HG03521 (cell line): ENCODE results near the gene THRB.

Experiments
- ATAC-seq: cut with Tn5 transposase; IDR thresholded peaks from one replicate; pipeline ENCODE4 v1.9.1; 2021; ENCODE audit warnings: mild to moderate bottlenecking, moderate library complexity; ENCODE audit not compliant: unreplicated experiment

The THRB gene

DNA sequence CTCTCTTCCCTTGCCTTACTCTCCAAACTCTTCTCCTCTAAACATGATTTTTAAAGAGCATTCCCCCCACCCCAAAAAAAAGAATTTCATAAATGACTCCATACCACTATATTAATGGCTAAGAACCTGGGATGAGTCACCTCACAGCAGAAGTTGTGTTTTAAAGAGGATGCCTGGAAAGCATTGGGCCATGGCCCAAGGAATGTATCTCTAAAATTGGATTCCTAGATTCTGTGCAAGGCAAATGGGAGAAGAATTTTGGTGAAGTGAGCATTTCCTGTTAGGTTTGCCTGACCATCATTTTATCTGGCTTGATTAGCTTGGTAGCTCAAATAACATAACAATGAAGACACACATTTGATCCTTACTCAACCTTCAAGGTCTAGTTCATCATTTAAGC is 298.1 kb downstream of the THRB start:
- ATAC-seq, result no peak

DNA sequence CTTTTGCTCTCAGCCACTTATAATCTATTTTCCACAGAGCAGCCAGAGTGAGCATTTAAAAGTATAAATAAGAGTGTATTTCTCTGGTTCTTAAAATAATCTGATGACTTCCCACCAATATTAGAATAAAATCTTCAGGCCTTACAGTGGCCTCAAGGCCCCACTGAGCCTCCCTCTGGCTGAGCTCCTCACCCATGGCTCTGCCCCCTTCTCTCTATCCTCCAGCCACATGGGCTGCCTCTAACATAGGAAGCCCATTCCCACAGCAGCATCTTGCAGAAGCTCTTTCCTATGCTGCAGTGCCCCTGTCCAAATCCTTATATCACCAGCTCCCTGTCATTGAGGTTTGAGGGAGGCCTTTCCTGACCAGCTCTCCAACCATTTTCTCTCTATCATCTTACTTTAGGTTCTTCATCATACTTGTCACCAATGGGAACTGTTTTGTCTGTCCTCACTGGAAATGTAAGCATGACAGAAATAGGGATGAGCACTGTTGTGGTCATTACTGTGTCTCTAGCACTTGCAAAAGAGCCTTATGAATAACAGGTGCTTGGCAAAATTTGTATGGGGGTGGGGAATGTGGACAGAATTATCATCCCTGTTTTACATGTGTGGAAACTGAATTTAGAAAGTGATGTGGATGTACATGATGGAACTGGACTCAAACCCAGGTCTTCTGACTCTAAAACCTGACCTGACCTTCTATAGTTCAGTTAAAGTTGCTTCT is 299.0 kb downstream of the THRB start:
- ATAC-seq, result no peak

DNA sequence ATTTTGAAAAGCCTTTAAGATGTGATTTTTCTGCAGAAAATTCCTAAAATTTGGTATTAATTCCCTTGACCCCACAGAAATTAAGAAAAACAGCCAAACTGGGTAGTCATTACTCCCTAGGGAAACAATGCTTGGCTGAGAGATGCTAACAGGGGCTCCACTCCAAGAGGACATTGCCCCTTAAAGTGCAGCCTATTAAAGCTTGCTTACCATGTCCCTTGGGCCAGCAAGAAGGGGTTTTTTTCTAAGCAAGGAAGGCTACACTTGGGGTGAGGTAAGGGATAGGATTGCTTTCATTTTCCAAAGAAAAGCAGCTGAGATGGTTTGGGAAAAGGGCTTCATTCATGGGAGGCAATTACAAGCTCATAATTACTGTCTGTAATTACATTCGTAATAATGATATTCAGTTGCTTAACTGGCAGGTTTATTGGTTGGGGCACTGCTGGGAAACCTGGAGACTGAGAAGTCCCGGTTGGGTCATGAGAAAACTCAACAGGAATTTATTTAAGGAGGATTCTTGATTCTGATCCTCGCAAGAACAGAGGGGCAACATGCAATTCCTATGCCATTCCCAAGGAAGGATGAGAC is 302.1 kb downstream of the THRB start:
- no peak for ATAC-seq

DNA sequence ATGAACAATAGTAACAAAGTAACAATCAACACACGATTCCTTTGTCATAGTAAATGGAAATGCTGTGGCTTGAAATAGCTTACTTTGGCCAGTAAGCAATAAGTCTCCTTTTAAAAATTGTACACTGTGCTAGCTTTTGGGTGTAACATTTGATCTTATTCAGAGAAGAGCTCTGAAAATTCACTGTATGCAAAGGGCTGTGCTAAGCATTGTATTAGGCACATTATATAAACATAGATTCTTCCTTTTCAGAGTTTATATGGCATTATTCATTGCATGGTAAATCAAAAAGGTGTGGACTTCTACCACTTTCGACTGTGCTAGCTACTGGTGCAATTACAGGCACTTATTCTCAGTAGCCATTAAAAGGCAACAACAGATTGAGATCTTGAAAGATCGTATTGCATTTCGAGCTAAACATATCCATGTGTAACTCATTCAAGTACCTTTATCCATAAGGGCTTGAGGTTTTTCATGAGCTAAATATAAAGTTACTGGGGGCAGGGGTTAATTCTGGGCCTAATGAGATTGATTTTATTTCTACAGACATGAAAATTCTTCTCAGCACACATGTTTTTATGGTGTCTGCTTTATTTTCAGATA is 302.7 kb downstream of the THRB start:
- ATAC-seq, result no peak

DNA sequence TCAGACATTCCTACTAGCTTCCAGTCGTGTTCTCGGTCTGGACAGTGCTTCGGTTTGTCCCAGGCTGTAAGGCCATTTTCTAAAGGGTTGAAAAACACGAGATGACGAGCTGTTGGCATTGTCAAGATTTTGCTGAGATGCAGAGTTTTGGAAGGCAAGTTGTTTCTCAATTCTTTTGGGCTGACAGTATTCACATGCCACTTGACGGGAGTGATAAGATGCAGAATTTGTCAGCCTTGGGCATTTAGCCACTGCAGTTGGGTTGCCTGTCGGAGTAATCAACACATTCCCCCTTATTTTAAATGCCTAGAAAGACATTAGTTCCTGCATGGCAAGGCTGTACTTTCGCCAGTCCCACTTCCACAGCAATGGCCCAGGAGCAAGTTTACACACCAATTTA is 304.4 kb downstream of the THRB start:
- no peak for ATAC-seq

DNA sequence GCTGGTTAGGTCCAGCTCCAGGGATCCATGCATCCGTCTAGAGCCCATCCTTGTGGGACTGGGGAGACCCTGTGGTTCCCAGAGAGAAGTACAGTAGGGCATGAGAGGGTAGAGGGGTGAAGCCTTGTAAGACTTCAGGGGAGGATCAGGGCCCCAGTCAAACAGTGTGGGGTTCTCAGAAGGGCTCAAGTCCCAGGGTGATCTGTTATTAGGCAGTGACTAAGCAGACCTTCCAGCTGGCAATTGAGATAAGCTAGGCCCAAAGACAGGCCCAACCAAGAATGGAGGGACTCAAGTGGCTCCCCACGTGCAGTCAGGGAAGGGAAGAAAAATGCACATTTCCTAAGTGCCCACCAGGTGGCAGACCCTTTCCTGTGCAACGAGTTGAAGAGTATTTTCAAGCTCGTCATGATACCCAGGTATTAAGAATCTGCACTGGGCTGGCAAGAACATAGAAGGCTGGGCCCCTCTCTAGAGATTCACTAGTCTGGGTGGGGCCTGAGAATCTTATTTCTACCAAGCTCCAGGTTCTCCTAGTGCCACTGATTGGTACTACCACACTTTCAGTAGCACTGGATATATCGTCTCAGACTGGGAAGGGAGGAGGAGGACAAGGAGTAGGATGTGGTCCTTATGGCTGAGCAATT is 308.8 kb downstream of the THRB start:
- ATAC-seq, result peak; percentile 80

DNA sequence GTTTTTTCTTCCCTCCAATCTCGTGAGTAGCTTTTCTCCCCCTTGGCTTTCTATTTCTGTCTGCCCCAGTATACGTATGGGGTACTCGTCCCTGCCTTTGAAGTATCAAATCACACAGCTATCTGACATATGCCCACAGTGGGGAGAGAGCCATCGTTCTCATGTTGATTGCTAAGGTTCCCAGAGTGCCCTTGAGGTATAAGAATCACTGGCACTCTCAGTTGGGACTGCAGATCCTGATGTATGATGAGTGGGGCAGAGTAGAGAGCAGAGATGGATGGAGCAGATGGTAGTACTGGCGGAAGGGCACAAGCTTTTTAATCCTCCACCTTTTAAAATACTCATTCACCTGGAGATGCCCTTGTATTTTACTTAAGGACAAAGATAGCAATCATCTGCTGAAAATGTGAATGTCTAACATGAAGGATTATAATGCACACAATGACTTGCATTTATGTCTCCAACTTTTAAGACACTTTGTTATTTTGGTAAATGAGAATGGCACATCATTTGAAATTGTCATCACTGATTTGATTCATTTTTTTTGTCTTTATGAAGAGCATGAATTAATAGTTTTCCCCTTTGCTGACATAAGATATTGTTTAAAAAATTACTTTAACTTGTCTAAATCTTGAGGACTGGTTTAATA is 310.0 kb downstream of the THRB start:
- no peak for ATAC-seq

DNA sequence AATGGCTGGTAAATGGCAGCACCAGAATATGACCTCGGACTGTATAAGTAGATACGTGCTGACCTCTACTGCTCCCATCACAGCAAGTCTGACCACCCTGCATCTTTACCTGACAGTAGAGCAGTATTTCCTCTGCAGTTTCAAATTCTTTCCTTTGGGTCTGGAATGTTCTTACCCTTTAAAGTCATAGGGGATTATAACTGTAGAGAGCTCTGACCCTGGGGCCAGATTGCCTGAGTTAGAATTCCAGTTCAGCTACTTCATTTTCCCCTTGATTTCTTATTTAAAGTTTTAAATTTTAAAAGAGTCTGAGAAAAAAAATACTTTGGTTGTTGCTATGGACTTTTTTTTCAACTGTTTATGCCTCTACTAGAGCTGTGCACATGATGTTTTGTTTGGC is 311.9 kb downstream of the THRB start:
- ATAC-seq, result no peak

DNA sequence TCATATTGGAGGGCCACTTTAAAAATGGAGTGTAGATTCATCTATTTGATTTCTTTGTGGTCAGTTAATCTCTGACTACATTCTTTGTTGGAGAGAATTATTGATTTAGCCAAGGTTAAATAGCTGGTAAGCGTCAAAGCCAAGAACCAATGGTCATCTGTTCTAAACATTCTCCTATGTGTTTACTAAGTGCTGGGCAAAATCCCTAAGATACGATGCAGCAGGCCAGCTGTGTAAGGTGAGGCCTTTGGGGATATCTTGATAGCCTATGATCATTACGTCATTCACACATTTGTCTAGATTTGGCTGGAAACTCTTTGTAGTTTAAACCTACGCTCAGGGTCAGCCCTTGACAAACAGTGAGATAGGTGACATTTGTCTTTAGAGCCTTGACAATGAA is 313.4 kb downstream of the THRB start:
- ATAC-seq, result no peak

DNA sequence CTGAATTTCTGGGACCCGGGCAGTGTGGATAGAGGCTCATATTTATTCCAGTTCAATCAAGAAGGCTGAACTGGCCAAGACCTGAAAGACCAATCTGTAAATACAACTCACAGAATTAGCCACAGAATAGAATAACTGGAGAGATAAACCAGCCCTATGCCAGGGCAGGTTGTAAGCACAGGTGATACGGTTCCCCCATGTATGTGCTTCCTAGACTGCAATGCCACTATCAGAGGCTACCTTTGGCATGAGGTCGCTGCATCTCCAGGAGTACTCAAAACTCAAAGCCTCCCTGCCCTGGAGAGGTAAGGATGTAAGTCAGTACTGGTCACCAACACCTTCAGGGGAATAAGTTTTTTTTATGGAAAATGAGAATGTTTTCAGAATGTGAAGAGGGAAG is 314.0 kb downstream of the THRB start:
- no peak for ATAC-seq

DNA sequence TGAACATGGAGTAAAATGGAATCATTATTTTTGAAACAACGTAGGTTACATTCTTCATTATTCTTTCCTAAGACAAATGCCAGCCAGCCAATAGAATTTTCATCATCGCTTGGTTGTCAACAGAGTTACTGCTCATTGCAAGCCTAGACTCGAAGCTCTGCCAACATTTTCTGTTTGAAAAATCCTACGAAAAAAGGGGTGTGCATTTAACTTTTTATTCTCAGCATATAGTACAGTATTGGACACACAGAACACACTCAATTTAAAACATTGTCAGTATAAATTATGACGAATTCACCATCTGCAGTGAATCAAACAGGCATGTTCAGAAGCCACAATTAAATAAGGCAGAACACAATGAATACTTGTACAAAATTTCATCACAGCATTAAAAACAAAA is 317.4 kb downstream of the THRB start:
- ATAC-seq, result no peak

DNA sequence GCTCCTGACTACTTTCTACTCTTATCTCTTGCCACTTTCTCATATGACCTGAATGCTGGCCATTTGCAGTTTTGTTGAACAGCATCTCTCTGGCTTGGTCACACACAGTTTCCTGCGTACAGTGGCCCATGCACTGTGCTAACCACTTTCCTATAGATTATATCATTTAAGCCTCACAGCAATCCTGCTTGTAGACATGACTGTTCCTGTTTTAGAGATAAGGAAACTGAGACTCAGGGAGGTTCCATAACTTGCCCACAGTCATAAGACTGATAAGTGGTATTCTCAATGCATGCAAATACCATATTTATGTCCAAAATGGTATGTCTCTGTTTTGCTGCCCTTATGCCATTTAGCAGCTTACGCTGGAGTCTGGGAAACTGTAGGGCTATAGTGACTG is 320.0 kb downstream of the THRB start:
- no peak for ATAC-seq

DNA sequence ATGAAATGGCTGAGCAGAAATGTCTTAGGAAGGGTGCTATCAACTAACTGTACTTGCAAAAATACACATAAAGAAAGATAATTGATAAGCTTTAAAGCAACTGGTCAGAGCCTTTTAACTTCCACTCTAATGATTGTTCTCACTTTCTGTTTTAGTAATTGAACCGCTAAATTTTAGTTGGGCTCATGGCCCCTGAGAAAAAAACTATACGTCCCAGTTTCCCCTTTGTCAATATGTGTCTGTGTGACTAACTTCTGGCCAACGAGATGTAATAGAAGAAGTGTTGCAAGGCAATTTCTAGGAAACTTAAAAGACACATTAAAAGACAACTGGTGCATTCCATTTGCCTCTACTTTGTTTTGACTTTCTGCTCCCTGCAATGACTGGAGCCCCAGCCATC is 325.7 kb downstream of the THRB start:
- no peak for ATAC-seq

DNA sequence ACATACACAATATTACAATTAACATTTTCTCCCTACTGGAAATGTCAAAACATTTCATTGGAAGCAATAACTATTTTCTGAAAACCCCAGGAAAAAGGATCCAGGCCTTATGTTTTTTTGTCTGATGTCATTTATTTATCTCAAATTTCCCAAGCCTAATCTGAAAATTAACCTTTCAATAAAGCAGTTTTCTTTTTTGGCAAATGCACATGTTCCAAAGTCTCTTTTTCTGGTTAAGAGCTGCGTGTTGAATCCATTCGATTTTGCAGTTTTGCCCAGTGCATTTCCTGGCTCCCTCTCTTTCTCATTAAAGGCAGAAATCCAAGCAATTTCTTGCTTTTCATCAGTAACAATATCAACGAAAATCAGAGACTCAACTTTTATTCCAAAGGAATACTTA is 327.2 kb downstream of the THRB start:
- no peak for ATAC-seq

DNA sequence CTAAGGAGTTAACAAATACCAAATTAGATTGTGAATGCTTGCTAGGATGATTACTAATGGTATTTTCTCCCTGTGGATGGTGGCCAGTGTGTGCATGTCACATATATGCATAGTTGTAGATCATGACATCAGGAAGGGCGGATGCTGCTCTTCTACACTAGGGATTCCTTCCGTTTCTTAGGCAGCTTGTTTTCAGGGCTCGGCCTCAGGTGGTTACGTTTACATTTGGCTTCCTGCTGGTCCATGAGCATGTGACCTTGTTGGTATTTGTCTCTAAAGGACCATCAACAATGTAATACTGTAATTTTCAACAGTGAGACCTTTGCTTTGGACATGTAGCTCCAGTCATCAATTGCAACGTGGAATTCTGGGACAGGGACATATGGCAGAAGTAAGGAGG is 328.1 kb downstream of the THRB start:
- ATAC-seq, result no peak

DNA sequence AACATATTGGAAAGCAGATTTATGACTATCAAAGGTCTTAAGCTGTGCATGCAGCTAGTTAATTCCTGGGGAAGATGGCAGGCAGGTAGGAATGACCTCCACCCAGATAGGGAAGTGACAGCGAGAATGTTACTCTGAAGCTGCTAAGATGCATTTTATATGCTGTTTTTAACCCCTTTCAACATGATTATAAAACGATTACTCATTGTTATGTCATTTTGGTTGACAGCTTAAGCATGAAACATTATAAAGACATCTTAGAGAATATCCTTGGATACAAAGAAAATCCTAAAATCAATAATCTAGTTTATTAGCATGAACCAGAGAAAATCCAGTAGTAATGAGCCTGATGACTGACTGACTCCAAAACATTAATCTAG is 329.1 kb downstream of the THRB start:
- ATAC-seq, result no peak

DNA sequence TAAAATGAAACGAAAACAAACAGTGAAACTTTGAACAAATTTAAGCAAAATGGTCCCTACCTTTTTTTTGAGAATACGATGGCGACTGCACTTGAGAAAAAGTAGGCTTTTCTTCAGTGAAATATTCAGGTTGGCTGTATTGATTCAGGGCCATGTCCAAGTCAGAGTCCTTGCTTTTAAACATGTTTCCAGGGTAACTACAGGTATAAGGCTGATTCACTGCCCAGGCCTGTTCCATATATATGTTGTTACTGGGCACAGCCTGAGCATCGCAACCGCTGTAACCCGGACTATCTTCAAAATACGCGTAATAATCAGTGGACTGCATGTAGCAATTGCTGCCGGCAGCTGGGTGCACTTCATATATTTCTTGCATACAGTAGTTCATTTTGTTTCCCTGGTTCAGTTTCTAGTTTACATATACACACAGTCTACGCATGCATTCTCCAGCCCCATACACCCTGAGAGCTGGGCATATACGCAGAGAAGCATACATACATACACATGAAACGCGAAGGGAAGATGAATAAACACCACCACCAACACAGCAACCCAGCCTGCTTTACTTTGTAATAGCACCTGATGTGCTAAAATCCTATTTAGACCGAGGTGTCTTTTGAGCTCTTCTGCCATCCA is 329.6 kb downstream of the THRB start:
- ATAC-seq, result no peak

DNA sequence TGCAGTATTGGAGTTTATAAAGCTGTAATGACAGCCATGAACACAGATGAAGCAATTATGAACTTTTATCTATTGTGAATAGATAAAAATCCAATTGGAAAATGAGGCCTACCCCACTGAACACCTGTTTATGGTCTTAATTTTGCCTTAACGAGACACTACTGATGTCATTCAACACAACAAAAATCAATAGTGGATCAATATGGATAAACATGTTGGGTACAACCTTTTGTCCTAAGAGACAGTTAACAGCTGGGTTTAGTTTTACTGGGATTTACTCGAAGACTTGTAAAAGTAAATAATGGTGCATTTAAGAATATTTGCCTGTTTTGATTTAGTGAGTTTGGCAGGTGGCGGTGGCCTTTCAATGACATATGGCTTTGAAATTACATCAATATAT is 331.7 kb downstream of the THRB start:
- no peak for ATAC-seq

DNA sequence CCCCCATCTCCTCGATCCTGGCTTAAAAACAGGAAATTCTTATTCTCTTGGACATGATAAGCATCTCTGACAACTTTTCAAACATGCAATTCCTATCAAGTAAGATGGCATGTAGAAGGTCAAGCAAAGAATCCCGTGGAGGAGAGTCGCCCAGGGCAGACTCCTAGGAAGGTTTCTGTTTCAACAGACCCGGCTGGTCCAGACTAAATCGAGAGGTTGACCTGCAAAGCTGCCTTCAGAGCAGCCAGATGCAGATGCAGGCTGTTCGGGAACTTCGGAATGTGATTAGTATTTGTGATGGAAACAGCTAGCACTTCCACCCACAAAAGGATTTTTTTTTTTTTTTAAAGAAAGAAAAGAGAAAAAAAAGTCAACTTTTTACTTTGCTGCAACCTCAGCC is 332.8 kb downstream of the THRB start:
- ATAC-seq, result no peak

DNA sequence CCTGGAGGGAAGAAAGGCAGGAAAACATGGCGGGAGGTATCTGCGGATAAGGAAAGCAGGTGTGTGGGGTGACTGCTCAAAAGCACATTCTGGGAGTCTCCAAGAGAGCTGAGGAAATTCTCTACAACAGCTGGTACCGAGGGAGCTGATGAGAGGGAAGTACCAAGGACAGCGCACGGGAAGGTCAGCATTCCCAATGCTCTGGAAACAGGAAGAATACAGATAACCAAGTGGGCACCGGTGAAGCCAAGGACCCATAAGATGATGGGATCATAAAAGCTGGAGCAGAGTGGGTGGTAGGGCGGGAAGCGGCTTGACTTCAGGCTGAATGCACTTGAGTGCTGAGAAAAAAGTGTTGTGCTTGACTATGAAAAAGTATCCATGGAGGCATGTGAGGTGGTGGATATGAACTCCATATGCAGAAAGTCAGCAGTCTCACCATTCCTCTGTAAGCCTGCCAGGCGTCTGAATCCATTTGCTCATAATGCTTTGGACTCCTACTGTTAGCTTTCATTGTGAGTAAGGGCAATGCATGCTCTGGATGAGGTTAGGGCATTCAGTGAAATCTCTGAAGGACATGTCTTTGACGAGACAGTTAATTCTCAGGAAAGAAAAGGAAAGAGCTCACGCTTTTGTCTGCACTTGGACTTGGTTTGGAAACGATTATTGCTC is 334.1 kb downstream of the THRB start:
- ATAC-seq, result no peak
